HCT116 (cell line): ENCODE measurements around the gene STRIT1.

ENCODE experiments used
- CTCF ChIP-seq, 3 experiments: fragments of 200-600 bp in 1 of 3; sonication (generic) in 1 of 3; IDR thresholded peaks in 2 of 3; conservative IDR thresholded peaks in 1 of 3; 2 replicates each; pipeline ENCODE4 v1.5.1; 2012 to 2017; ENCODE audit warnings: low read depth in 2 of 3, low read length in 2 of 3, antibody characterized with exemption in 1 of 3, borderline replicate concordance in 1 of 3, control low read depth in 1 of 3, mild to moderate bottlenecking in 1 of 3, mixed read lengths in 1 of 3, mixed run types in 1 of 3, moderate library complexity in 1 of 3; ENCODE audit not compliant: insufficient read depth in 1 of 3
- FOSL1 ChIP-seq: IDR thresholded peaks from 2 replicates; pipeline ENCODE4 v1.6.1; 2012; ENCODE audit warnings: low read depth
- MAX ChIP-seq: IDR thresholded peaks from 2 replicates; pipeline ENCODE4 v1.6.1; 2012
- POLR2A ChIP-seq: IDR thresholded peaks from 2 replicates; pipeline ENCODE4 v1.7.0; 2011; ENCODE audit warnings: borderline replicate concordance; ENCODE audit not compliant: insufficient read depth, insufficient read length; ENCODE audit errors: extremely low read depth
- POLR2AphosphoS5 ChIP-seq: IDR thresholded peaks from 2 replicates; pipeline ENCODE4 v1.6.1; 2011; ENCODE audit warnings: mild to moderate bottlenecking, low read depth, low read length, moderate library complexity
- SIN3A ChIP-seq: IDR thresholded peaks from 2 replicates; pipeline ENCODE4 v1.6.1; 2012; ENCODE audit warnings: low read depth
- ZFX ChIP-seq: fragments of 450-650 bp; IDR thresholded peaks from 2 replicates; pipeline ENCODE4 v1.6.1; 2017

GRCh38 chr3:155292693-155293092 lies 790 bp downstream of the STRIT1 start:
- TF ChIP-seq POLR2AphosphoS5 (no peak), CTCF (IDR thresholded peaks at IDR 0.05 in 2 of 3, conservative IDR thresholded peaks at IDR 0.05 in 1 of 3; ENCODE audit: borderline replicate concordance in 1 of 3, insufficient read depth in 1 of 3, low read depth in 2 of 3, low read length in 2 of 3) (no peak), FOSL1 (no peak), ZFX (no peak), SIN3A (no peak), MAX (no peak), POLR2A (no peak)
